AG10803 (cell line): ENCODE measurements around the gene TMBIM6.

Source experiments
- DNase-seq: peaks from one replicate; pipeline ENCODE4 v3.0.0; 2010; ENCODE audit warnings: low read depth
- H3K4me3 ChIP-seq: 2 replicates; pipeline ENCODE4 v1.5.1; 2011; ENCODE audit warnings: mild to moderate bottlenecking, low read length, control low read depth
- TF ChIP-seq, protein P1 (sequence below): conservative IDR thresholded peaks from 2 replicates; pipeline ENCODE4 v1.5.1; 2011; ENCODE audit warnings: mild to moderate bottlenecking, low read length, control low read depth, inconsistent platforms

TMBIM6 gene

DNA sequence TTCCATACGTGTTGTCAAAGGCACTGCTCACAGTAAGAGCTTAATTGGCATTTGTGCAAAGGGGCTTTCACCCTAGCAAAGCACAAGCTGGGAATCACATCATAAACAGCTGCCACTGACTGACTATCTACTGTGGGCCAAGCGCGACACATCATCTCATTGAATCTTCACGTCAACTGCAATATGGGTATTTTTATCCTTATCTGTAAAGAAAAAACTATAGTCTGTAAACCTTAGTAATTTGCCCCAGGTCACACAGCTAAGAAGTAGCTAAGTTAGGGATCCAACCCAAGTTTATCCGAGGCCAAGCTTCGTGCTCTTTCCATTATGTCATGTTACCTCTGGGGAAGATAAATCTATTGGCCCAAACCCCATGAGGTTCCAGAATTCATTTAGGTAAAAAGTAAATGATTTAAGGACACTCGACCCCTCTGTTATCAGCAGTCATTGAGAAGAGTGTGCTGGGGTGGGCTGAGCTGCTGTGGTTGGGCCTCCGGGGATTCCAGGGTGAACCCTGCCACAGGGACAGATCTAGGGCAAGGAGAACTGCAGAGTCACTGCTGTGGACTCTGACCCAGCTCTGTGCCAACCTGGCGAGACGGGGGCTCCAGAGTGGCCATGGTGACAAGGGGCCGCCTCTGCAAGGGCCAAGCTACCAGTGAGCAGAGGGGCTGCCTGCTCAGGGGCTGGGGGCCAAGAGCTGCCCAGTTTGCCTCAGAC lies 59.2 kb downstream of the TMBIM6 start:
- H3K4me3 ChIP-seq: no peak overlapping the region
- TF ChIP-seq, protein P1, sequence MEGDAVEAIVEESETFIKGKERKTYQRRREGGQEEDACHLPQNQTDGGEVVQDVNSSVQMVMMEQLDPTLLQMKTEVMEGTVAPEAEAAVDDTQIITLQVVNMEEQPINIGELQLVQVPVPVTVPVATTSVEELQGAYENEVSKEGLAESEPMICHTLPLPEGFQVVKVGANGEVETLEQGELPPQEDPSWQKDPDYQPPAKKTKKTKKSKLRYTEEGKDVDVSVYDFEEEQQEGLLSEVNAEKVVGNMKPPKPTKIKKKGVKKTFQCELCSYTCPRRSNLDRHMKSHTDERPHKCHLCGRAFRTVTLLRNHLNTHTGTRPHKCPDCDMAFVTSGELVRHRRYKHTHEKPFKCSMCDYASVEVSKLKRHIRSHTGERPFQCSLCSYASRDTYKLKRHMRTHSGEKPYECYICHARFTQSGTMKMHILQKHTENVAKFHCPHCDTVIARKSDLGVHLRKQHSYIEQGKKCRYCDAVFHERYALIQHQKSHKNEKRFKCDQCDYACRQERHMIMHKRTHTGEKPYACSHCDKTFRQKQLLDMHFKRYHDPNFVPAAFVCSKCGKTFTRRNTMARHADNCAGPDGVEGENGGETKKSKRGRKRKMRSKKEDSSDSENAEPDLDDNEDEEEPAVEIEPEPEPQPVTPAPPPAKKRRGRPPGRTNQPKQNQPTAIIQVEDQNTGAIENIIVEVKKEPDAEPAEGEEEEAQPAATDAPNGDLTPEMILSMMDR: no peak
- DNase-seq: no peak

- no peak overlapping the region for H3K4me3 ChIP-seq
- no peak for DNase-seq
- TF ChIP-seq, protein P1: no peak
Observed at GRCh38 chr12:49801141-49802063, 60.0 kb downstream of the TMBIM6 start.

- H3K4me3 ChIP-seq: no peak overlapping the region
- DNase-seq: no peak
- TF ChIP-seq, protein P1: no peak
Observed at GRCh38 chr12:49803693-49804450, 62.5 kb downstream of the TMBIM6 start.

DNA sequence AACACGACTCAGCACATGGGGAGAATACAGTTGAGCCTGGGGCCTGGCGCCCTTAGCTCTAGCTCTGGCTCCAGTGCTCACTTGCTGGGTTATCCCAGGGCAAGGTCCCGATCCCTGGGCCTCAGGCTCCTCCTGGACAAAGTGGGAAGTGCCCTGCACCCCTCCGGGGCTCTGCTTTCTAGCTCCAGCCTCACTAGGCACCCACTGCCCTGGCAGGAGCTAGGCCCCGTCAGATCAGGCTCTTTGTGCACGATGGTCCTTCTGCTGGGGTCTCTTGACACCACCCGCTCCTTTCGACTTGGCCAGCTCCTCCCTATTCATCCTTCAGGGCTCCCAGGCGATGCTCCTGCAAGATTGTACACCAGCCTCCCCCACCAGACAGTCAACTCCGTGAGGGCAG lies 63.5 kb downstream of the TMBIM6 start:
- DNase-seq: no peak
- TF ChIP-seq, protein P1: no peak
- H3K4me3 ChIP-seq: no peak overlapping the region

GRCh38 chr12:49805409-49805808 lies 64.1 kb downstream of the TMBIM6 start:
- TF ChIP-seq, protein P1: no peak
- no peak overlapping the region for H3K4me3 ChIP-seq
- DNase-seq: no peak

DNA sequence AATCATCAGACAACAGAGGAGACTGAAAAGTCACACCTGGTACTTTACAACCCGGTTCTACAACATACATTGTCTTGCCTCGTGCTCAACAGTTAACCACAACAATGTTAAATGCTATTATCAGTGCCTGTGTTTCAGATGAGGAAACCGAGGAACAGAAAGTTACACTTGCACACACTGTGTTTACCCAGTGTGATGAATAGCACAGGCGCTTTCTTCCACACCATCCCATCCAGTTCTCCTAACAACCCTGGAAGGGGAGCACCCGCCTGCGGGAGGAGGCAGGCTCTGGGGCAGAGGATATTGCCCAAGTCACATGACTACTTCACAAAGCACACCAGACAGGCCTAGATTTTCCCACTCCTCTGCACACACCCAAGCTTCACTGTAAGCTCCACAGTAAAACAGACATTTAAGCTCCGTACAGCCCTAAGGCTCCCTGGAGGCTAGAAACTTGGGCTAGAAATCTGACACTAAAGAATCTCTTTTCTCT lies 65.0 kb downstream of the TMBIM6 start:
- TF ChIP-seq, protein P1: no peak
- DNase-seq: no peak
- no peak overlapping the region for H3K4me3 ChIP-seq
